Calu3 (cell line): ENCODE results near the gene PRDM2. TPM values are rescaled to one million over a fixed set of nuclear protein-coding genes. Genes with fewer than 3 reads are reported as not detected.

Source experiments
- BruUV-seq: library from RNA; stranded (reverse); fragments of 400-500 nt; replicated peaks from 2 replicates; lab custom pipeline; 2021; lab: Mats Ljungman, UMichigan
- CTCF ChIA-PET: fragments of 300-600 bp; sonication (Branson Sonifier 250); formaldehyde crosslinking; loops from one replicate; lab custom pipeline; 2022; ENCODE audit warnings: antibody characterized with exemption; lab: Charles Lee
- DNase-seq: peaks from one replicate; pipeline ENCODE4 v3.0.0; 2022
- H3K27ac Mint-ChIP-seq: one replicate; pipeline ENCODE4 v1.8.0; 2022; ENCODE audit warnings: mixed read lengths; ENCODE audit not compliant: unreplicated experiment
- H3K27me3 Mint-ChIP-seq: one replicate; pipeline ENCODE4 v1.8.0; 2022; ENCODE audit warnings: mixed read lengths; ENCODE audit not compliant: unreplicated experiment
- H3K36me3 Mint-ChIP-seq: one replicate; pipeline ENCODE4 v1.8.0; 2022; ENCODE audit warnings: mild to moderate bottlenecking, moderate library complexity, mixed read lengths; ENCODE audit not compliant: insufficient read depth, unreplicated experiment
- H3K4me1 Mint-ChIP-seq: one replicate; pipeline ENCODE4 v1.8.0; 2022; ENCODE audit warnings: mild to moderate bottlenecking, low read depth, mixed read lengths; ENCODE audit not compliant: unreplicated experiment
- H3K4me3 Mint-ChIP-seq: one replicate; pipeline ENCODE4 v1.8.0; 2022; ENCODE audit warnings: mild to moderate bottlenecking, low read depth, moderate library complexity, mixed read lengths; ENCODE audit not compliant: unreplicated experiment
- H3K9me3 Mint-ChIP-seq: one replicate; pipeline ENCODE4 v1.8.0; 2022; ENCODE audit warnings: low read depth, mixed read lengths; ENCODE audit not compliant: unreplicated experiment
- intact Hi-C: fragments of 100-400 bp; cut with micrococcal nuclease; formaldehyde crosslinking; loops from one replicate; pipeline ENCODE4 v1.10.0; 2022; ENCODE audit not compliant: unreplicated experiment
- total RNA-seq: library from RNA; stranded (reverse); gene quantifications from 2 replicates; pipeline ENCODE4 v1.2.3, GENCODE V29; 2022
- TF ChIP-seq, protein P1 (sequence below): fragments of 200-600 bp; IDR thresholded peaks from one replicate; pipeline ENCODE4 v1.8.0; 2022; ENCODE audit warnings: antibody characterized with exemption; ENCODE audit not compliant: unreplicated experiment

The PRDM2 gene
- total RNA-seq, 1 experiment from 2014 or later: 29.9 TPM

- BruUV-seq: no TSS peak
- peaks cover 22% of the 10 kb centered on the region for H3K4me1 Mint-ChIP-seq
- peaks cover 8% of the 10 kb centered on the region for H3K36me3 Mint-ChIP-seq
- CTCF ChIA-PET: interaction anchor here (0.6 to 1.3 kb wide), 4 partner anchors 9 to 1344 kb away, joined by 3 to 7 read pairs (median 6); no protein-coding TSS in a partner anchor
- TF ChIP-seq, protein P1, sequence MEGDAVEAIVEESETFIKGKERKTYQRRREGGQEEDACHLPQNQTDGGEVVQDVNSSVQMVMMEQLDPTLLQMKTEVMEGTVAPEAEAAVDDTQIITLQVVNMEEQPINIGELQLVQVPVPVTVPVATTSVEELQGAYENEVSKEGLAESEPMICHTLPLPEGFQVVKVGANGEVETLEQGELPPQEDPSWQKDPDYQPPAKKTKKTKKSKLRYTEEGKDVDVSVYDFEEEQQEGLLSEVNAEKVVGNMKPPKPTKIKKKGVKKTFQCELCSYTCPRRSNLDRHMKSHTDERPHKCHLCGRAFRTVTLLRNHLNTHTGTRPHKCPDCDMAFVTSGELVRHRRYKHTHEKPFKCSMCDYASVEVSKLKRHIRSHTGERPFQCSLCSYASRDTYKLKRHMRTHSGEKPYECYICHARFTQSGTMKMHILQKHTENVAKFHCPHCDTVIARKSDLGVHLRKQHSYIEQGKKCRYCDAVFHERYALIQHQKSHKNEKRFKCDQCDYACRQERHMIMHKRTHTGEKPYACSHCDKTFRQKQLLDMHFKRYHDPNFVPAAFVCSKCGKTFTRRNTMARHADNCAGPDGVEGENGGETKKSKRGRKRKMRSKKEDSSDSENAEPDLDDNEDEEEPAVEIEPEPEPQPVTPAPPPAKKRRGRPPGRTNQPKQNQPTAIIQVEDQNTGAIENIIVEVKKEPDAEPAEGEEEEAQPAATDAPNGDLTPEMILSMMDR: no peak
- H3K27me3 Mint-ChIP-seq: no peaks in the 10 kb centered on the region
- intact Hi-C loops: loop anchor here (2.0 kb wide), 1 partner anchor 41 kb away; no protein-coding TSS in a partner anchor
- H3K9me3 Mint-ChIP-seq: no peaks in the 10 kb centered on the region
- no peak for DNase-seq
- no peak overlapping the region for H3K4me3 Mint-ChIP-seq
- H3K27ac Mint-ChIP-seq: no peak overlapping the region
Observed at GRCh38 chr1:13757693-13758092, 57.7 kb downstream of the PRDM2 start.

DNA sequence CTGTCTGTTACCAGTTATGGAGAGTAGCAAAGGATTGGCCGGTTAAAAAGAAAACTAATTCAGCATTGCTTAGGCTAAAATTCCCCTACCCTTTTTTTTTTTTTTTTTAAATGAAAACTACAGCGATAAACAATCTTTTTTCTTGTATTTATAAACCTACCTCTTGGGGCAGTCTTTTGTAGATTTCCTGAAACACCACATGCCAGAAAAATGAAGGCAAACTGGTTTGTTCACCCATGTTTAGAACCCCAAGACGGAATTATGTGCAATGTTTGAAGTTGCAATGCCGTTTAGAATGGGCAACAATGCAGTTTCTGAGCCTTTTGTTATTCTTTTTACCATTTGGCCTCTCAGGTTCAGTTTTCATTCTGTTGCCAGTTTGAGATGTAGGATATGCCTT lies 59.1 kb downstream of the PRDM2 start:
- CTCF ChIA-PET: no interaction called here
- BruUV-seq: no TSS peak
- TF ChIP-seq, protein P1: no peak
- H3K27ac Mint-ChIP-seq: peak overlapping the region; percentile 85
- intact Hi-C loops: loop anchor here (2.0 kb wide), 1 partner anchor 40 kb away; no protein-coding TSS in a partner anchor
- no peaks in the 10 kb centered on the region for H3K9me3 Mint-ChIP-seq
- H3K27me3 Mint-ChIP-seq: no peaks in the 10 kb centered on the region
- H3K36me3 Mint-ChIP-seq: no peaks in the 10 kb centered on the region
- peak; percentile 41 for DNase-seq
- peaks cover 8% of the 10 kb centered on the region for H3K4me1 Mint-ChIP-seq
- peak overlapping the region; percentile 55 for H3K4me3 Mint-ChIP-seq

DNA sequence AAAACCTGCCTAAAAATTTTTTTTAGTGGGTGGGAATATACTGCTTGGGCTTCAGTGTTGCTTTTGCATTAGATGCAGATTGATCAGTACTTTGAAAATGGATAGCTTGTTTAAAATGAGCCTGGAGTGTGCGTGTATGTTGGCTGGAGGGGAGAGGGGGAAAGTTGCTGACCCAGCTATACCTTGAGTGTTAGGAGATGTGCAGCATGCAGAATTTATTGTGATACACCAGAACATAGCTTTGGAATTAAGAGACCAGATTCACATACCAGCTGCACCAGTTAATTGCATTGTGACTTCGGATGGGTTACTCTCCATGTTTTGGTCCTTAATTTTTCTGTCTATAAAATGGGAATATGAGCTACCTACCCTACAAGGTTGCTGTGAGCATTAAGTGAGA lies 60.4 kb downstream of the PRDM2 start:
- H3K4me1 Mint-ChIP-seq: peaks cover 8% of the 10 kb centered on the region
- intact Hi-C loops: no loop called here
- TF ChIP-seq, protein P1: no peak

GRCh38 chr1:13760921-13761320 lies 60.9 kb downstream of the PRDM2 start:
- H3K4me3 Mint-ChIP-seq: no peak overlapping the region
- CTCF ChIA-PET: no interaction called here
- no peaks in the 10 kb centered on the region for H3K36me3 Mint-ChIP-seq
- H3K4me1 Mint-ChIP-seq: peaks cover 9% of the 10 kb centered on the region
- no peak overlapping the region for H3K27ac Mint-ChIP-seq
- H3K9me3 Mint-ChIP-seq: no peaks in the 10 kb centered on the region
- DNase-seq: no peak
- intact Hi-C loops: no loop called here
- no TSS peak for BruUV-seq
- no peaks in the 10 kb centered on the region for H3K27me3 Mint-ChIP-seq
- TF ChIP-seq, protein P1: no peak

More for the DNA sequence above, 60.4 kb downstream of the PRDM2 start:
- DNase-seq: no peak
- BruUV-seq: no TSS peak
- Mint-ChIP-seq H3K27ac (no peak overlapping the region), H3K4me3 (no peak overlapping the region), H3K9me3 (no peaks in the 10 kb centered on the region), H3K36me3 (no peaks in the 10 kb centered on the region), H3K27me3 (no peaks in the 10 kb centered on the region)
- CTCF ChIA-PET: no interaction called here
